GM10248 (cell line): ENCODE data around the gene FCHO1.

Experiments used
- CTCF ChIA-PET: fragments of 300-600 bp; sonication (Branson Sonifier 250); formaldehyde crosslinking; extraction: SDS; loops from one replicate; lab custom pipeline; 2021; ENCODE audit warnings: antibody characterized with exemption; lab: Yijun Ruan, JAX
- POLR2A ChIA-PET: fragments of 350-650 bp; sonication (Branson Sonifier 250); formaldehyde crosslinking; extraction: SDS; loops from one replicate; lab custom pipeline; 2020; ENCODE audit warnings: antibody characterized with exemption; lab: Yijun Ruan, JAX
- DNase-seq: peaks from one replicate; pipeline ENCODE4 v3.0.0; 2012; ENCODE audit errors: extremely low spot score
- CTCF ChIP-seq: IDR thresholded peaks from 2 replicates; pipeline ENCODE4 v1.5.1; 2012; ENCODE audit warnings: mild to moderate bottlenecking, low read depth; ENCODE audit errors: extremely low read depth, missing control alignments, control extremely low read depth

The FCHO1 gene

GRCh38 chr19:17724655-17725054 is 26.6 kb upstream of the FCHO1 start:
- ChIA-PET POLR2A (no interaction called here), CTCF (interaction anchor here (1.0 to 5.1 kb wide), 11 partner anchors 9 to 151 kb away, joined by 3 to 29 read pairs (median 7); partner anchors contain the start of gene RPL18A)
- DNase-seq = no peak
- TF ChIP-seq CTCF = no peak

GRCh38 chr19:17725422-17726078 is 25.7 kb upstream of the FCHO1 start:
- ChIA-PET POLR2A (no interaction called here), CTCF (interaction anchor here (1.0 to 5.1 kb wide), 11 partner anchors 9 to 152 kb away, joined by 3 to 29 read pairs (median 6); partner anchors contain the start of gene RPL18A)
- no peak for DNase-seq
- TF ChIP-seq CTCF = peak; percentile 67

GRCh38 chr19:17726136-17726741 is 25.0 kb upstream of the FCHO1 start:
- CTCF ChIA-PET = interaction anchor here (1.5 to 5.1 kb wide), 4 partner anchors 11 to 41 kb away, joined by 5 to 29 read pairs (median 9); no protein-coding TSS in a partner anchor
- DNase-seq = no peak
- POLR2A ChIA-PET = no interaction called here
- TF ChIP-seq CTCF = no peak

GRCh38 chr19:17726964-17727773 is 24.1 kb upstream of the FCHO1 start:
- no peak for TF ChIP-seq CTCF
- ChIA-PET POLR2A (no interaction called here), CTCF (interaction anchor here (5.1 kb wide), 1 partner anchor 40 kb away, joined by 29 read pairs; no protein-coding TSS in a partner anchor)
- DNase-seq = no peak

- POLR2A ChIA-PET = no interaction called here
- CTCF ChIA-PET = interaction anchor here (5.1 kb wide), 1 partner anchor 39 kb away, joined by 29 read pairs; no protein-coding TSS in a partner anchor
- no peak for DNase-seq
- no peak for TF ChIP-seq CTCF
Measured at GRCh38 chr19:17727843-17728242, 23.4 kb upstream of the FCHO1 start.

- no peak for DNase-seq
- ChIA-PET CTCF (interaction anchor here (1.9 to 2.2 kb wide), 2 partner anchors 29 to 33 kb away, joined by 5 to 6 read pairs; no protein-coding TSS in a partner anchor), POLR2A (no interaction called here)
- TF ChIP-seq CTCF = no peak
Measured at GRCh38 chr19:17733127-17733526, 18.1 kb upstream of the FCHO1 start.
